Body of pancreas (tissue), 4 donors: ENCODE results near the gene ANKRD34A.

Experiments
- POLR2A ChIP-seq, 3 donors: fragments of 450-650 bp; IDR thresholded peaks; one replicate each; pipeline ENCODE4 v1.6.1; 2016; ENCODE audit warnings: antibody characterized with exemption in 3 of 3, mild to moderate bottlenecking in 2 of 3
- TF ChIP-seq, protein P1 (sequence below), 7 experiments: fragments of 450-650 bp in 4 of 7; fragments of 200-600 bp in 3 of 7; sonication (generic) in 3 of 7; IDR thresholded peaks; one replicate each; pipeline ENCODE4 v1.5.1; 2016 to 2019; ENCODE audit warnings: antibody characterized with exemption in 7 of 7

GRCh38 chr1:145994391-145995120 lies 30.2 kb upstream of the ANKRD34A start:
- no peak for TF ChIP-seq POLR2A (IDR thresholded peaks at IDR 0.05)
- TF ChIP-seq, protein P1, sequence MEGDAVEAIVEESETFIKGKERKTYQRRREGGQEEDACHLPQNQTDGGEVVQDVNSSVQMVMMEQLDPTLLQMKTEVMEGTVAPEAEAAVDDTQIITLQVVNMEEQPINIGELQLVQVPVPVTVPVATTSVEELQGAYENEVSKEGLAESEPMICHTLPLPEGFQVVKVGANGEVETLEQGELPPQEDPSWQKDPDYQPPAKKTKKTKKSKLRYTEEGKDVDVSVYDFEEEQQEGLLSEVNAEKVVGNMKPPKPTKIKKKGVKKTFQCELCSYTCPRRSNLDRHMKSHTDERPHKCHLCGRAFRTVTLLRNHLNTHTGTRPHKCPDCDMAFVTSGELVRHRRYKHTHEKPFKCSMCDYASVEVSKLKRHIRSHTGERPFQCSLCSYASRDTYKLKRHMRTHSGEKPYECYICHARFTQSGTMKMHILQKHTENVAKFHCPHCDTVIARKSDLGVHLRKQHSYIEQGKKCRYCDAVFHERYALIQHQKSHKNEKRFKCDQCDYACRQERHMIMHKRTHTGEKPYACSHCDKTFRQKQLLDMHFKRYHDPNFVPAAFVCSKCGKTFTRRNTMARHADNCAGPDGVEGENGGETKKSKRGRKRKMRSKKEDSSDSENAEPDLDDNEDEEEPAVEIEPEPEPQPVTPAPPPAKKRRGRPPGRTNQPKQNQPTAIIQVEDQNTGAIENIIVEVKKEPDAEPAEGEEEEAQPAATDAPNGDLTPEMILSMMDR (IDR thresholded peaks at IDR 0.05), result no peak
